Thoracic aorta (tissue), 2 donors: ENCODE data around the gene OR10G7. TPM values are rescaled to one million over a fixed set of nuclear protein-coding genes. Genes with fewer than 3 reads are reported as not detected.

Experiments used
- total RNA-seq, 2 donors: library from RNA; depleted of rRNA; stranded (reverse); fragments of >200 nt; gene quantifications; one replicate each; pipeline versions ENCODE4 v1.1.0 to v1.2.3, GENCODE V29; 2016

OR10G7 gene
- total RNA-seq, 2 donors from 2014 or later, result not detected

Other genes with a start within 250 kb of the OR10G7 start
- gene OR6M1, start 235.0 kb downstream of the OR10G7 start, total RNA-seq, result not detected
- gene TMEM225, start 155.7 kb downstream of the OR10G7 start, total RNA-seq, result not detected
- not detected for gene OR8D4, start 139.2 kb downstream of the OR10G7 start, total RNA-seq
- not detected for gene OR4D5, start 101.7 kb downstream of the OR10G7 start, total RNA-seq
- not detected for gene OR6T1, start 97.5 kb downstream of the OR10G7 start, total RNA-seq
- gene OR10S1, start 63.5 kb downstream of the OR10G7 start, total RNA-seq, result not detected
- not detected for gene OR10G6, start 46.2 kb downstream of the OR10G7 start, total RNA-seq
- not detected for gene OR10G4, start 28.3 kb downstream of the OR10G7 start, total RNA-seq
- gene OR10G9, start 18.3 kb downstream of the OR10G7 start, total RNA-seq, result not detected
- not detected for gene OR10G8, start 14.5 kb downstream of the OR10G7 start, total RNA-seq
- gene VWA5A, start 74.1 kb upstream of the OR10G7 start, total RNA-seq, result 10 to 100 TPM; 32.8 to 44.4 TPM
- gene OR10D3, start 142.0 kb upstream of the OR10G7 start, total RNA-seq, result not detected
- not detected for gene OR8G1, start 199.8 kb upstream of the OR10G7 start, total RNA-seq
- not detected for gene OR8G5, start 215.1 kb upstream of the OR10G7 start, total RNA-seq